Smooth muscle cell (in vitro differentiated cells): Measurements from ENCODE around the gene RRP15. TPM values are rescaled to one million over a fixed set of nuclear protein-coding genes. Genes with fewer than 3 reads are reported as not detected.

ENCODE experiments used
- DNase-seq: peaks from one replicate; lab custom pipeline; 2025; ENCODE audit not compliant: unreplicated experiment; lab: John Stamatoyannopoulos, UW
- H2AFZ ChIP-seq: fragments of 200-600 bp; sonication (generic); 2 replicates; pipeline ENCODE4 v1.6.0; 2016; ENCODE audit warnings: antibody characterized with exemption, low read depth, mild to moderate bottlenecking
- H3F3A ChIP-seq: fragments of 200-600 bp; sonication (generic); 2 replicates; pipeline ENCODE4 v1.6.0; 2017; ENCODE audit warnings: antibody characterized with exemption, low read depth
- H3K27ac ChIP-seq: fragments of 200-600 bp; sonication (generic); 2 replicates; pipeline ENCODE4 v1.5.1; 2016; ENCODE audit warnings: low read depth, mild to moderate bottlenecking
- H3K27me3 ChIP-seq: fragments of 200-600 bp; sonication (generic); 2 replicates; pipeline ENCODE4 v1.6.1; 2016; ENCODE audit warnings: low read depth, mild to moderate bottlenecking
- H3K36me3 ChIP-seq: fragments of 200-600 bp; sonication (generic); 2 replicates; pipeline ENCODE4 v1.5.1; 2016; ENCODE audit warnings: low read depth
- H3K4me1 ChIP-seq: fragments of 200-600 bp; sonication (generic); 2 replicates; pipeline ENCODE4 v1.5.1; 2016; ENCODE audit warnings: low read depth
- H3K4me2 ChIP-seq: fragments of 200-600 bp; sonication (generic); 2 replicates; pipeline ENCODE4 v1.6.0; 2016; ENCODE audit warnings: mild to moderate bottlenecking
- H3K4me3 ChIP-seq: fragments of 200-600 bp; sonication (generic); 2 replicates; pipeline ENCODE4 v1.5.1; 2016; ENCODE audit warnings: mild to moderate bottlenecking
- H3K79me2 ChIP-seq: fragments of 200-600 bp; sonication (generic); 2 replicates; pipeline ENCODE4 v1.6.0; 2016; ENCODE audit warnings: low read depth, mild to moderate bottlenecking
- H3K9ac ChIP-seq: fragments of 200-600 bp; sonication (generic); 2 replicates; pipeline ENCODE4 v1.6.0; 2016; ENCODE audit warnings: low read depth
- H3K9me3 ChIP-seq: fragments of 200-600 bp; sonication (generic); replicated peaks from 2 replicates; pipeline ENCODE4 v1.5.1; 2016; ENCODE audit warnings: low read depth
- H4K20me1 ChIP-seq: fragments of 200-600 bp; sonication (generic); 2 replicates; pipeline ENCODE4 v1.6.0; 2016; ENCODE audit warnings: low read depth
- CTCF ChIP-seq: fragments of 200-600 bp; sonication (generic); IDR thresholded peaks from 2 replicates; pipeline ENCODE4 v1.5.1; 2017; ENCODE audit warnings: borderline replicate concordance, mild to moderate bottlenecking, antibody characterized with exemption; ENCODE audit not compliant: insufficient read depth, poor library complexity, severe bottlenecking
- WGBS: methylation state at CpG from one replicate; pipeline ENCODE4 v1.1.7; 2016; ENCODE audit warnings: low lambda C conversion rate; 5-methylcytosine and 5-hydroxymethylcytosine counted together
- polyA plus RNA-seq: library from polyadenylated mRNA; unstranded; fragments of >200 nt; fragmentation: Nextera tagmentation; extraction: Ambion mirVana; gene quantifications from 2 replicates; pipeline ENCODE4 v1.2.1, GENCODE V29; 2016
- total RNA-seq: library from RNA; depleted of rRNA; stranded (reverse); fragments of >200 nt; gene quantifications from 2 replicates; pipeline ENCODE4 v1.2.3, GENCODE V29; 2014

Gene RRP15
- total and polyA plus RNA-seq, 2 experiments from 2014 or later: 6.6 to 13.2 TPM

GRCh38 chr1:218330043-218330623, 45.0 kb downstream of the RRP15 start:
- no peaks in the 10 kb centered on the region for H3K4me1 ChIP-seq
- H3K4me2 ChIP-seq: no peak overlapping the region
- H4K20me1 ChIP-seq: no peaks in the 10 kb centered on the region
- no peak overlapping the region for H3K4me3 ChIP-seq
- no peaks in the 10 kb centered on the region for H3K79me2 ChIP-seq
- no peak overlapping the region for H3K9ac ChIP-seq
- no peaks in the 10 kb centered on the region for H3K36me3 ChIP-seq
- 36% methylated on average over 4 of the region's 4 CpGs for WGBS
- no peaks in the 10 kb centered on the region for H3K27me3 ChIP-seq
- no peak for DNase-seq
- no peaks in the 10 kb centered on the region for H3F3A ChIP-seq
- no peaks in the 10 kb centered on the region for H3K9me3 ChIP-seq
- H2AFZ ChIP-seq: no peak overlapping the region
- TF ChIP-seq CTCF: peak; percentile 80
- no peak overlapping the region for H3K27ac ChIP-seq

- H3K4me3 ChIP-seq: no peak overlapping the region
- no peak overlapping the region for H3K4me2 ChIP-seq
- no peak overlapping the region for H2AFZ ChIP-seq
- H3F3A ChIP-seq: no peaks in the 10 kb centered on the region
- no peak for TF ChIP-seq CTCF
- no peaks in the 10 kb centered on the region for H3K4me1 ChIP-seq
- no peak overlapping the region for H3K27ac ChIP-seq
- H3K9me3 ChIP-seq: no peaks in the 10 kb centered on the region
- no peak overlapping the region for H3K9ac ChIP-seq
- H3K36me3 ChIP-seq: no peaks in the 10 kb centered on the region
- DNase-seq: no peak
- no peaks in the 10 kb centered on the region for H4K20me1 ChIP-seq
- no peaks in the 10 kb centered on the region for H3K27me3 ChIP-seq
- H3K79me2 ChIP-seq: no peaks in the 10 kb centered on the region
Observed at GRCh38 chr1:218332416-218332815, 47.3 kb downstream of the RRP15 start.

GRCh38 chr1:218336328-218336727, 51.2 kb downstream of the RRP15 start:
- Histone ChIP-seq H3K27ac (no peak overlapping the region), H3K9ac (no peak overlapping the region), H2AFZ (no peak overlapping the region), H3K27me3 (no peaks in the 10 kb centered on the region), H3K79me2 (no peaks in the 10 kb centered on the region), H3K9me3 (no peaks in the 10 kb centered on the region), H3K4me1 (no peaks in the 10 kb centered on the region), H3F3A (no peaks in the 10 kb centered on the region), H3K4me2 (no peak overlapping the region), H3K4me3 (no peak overlapping the region), H3K36me3 (no peaks in the 10 kb centered on the region), H4K20me1 (no peaks in the 10 kb centered on the region)
- no peak for DNase-seq
- 46% methylated on average over 2 of the region's 2 CpGs for WGBS
- TF ChIP-seq CTCF: no peak

GRCh38 chr1:218339267-218339831, 54.3 kb downstream of the RRP15 start:
- H3K9me3 ChIP-seq: no peaks in the 10 kb centered on the region
- H3K9ac ChIP-seq: no peak overlapping the region
- H4K20me1 ChIP-seq: no peaks in the 10 kb centered on the region
- H3F3A ChIP-seq: no peaks in the 10 kb centered on the region
- no peak overlapping the region for H2AFZ ChIP-seq
- H3K36me3 ChIP-seq: no peaks in the 10 kb centered on the region
- DNase-seq: no peak
- H3K4me1 ChIP-seq: no peaks in the 10 kb centered on the region
- H3K4me3 ChIP-seq: no peak overlapping the region
- 0% methylated on average over 1 of the region's 1 CpG for WGBS
- H3K79me2 ChIP-seq: no peaks in the 10 kb centered on the region
- no peaks in the 10 kb centered on the region for H3K27me3 ChIP-seq
- H3K4me2 ChIP-seq: no peak overlapping the region
- TF ChIP-seq CTCF: peak; percentile 82
- H3K27ac ChIP-seq: no peak overlapping the region
